ENCODE results near the gene FAM167B.
"Not testable (repeated sequence)": the region's sequence is repeated elsewhere in the genome, so short reads cannot be mapped to it uniquely, and the experiment has no call there.

Gene FAM167B

GRCh38 chr1:32263236-32263593, 16.2 kb downstream of the FAM167B start:
- DNase-seq (ENCODE audit: low read depth), result not testable (repeated sequence)

- DNase-seq (ENCODE audit: low read depth), result no peak
These were observed 16.7 kb downstream of the FAM167B start for GRCh38 chr1:32263744-32264143.

GRCh38 chr1:32265846-32266245, 18.8 kb downstream of the FAM167B start:
- DNase-seq (ENCODE audit: low read depth), result no peak

- no peak for DNase-seq (ENCODE audit: low read depth)
These were observed 20.0 kb downstream of the FAM167B start for GRCh38 chr1:32266921-32267591.

GRCh38 chr1:32269744-32270143, 22.7 kb downstream of the FAM167B start:
- no peak for DNase-seq (ENCODE audit: low read depth)

- no peak for DNase-seq (ENCODE audit: low read depth)
These were observed 25.8 kb downstream of the FAM167B start for GRCh38 chr1:32272557-32273390.

GRCh38 chr1:32273391-32274208, 26.6 kb downstream of the FAM167B start:
- peak; percentile 79 for DNase-seq (ENCODE audit: low read depth)

GRCh38 chr1:32274646-32275340, 27.8 kb downstream of the FAM167B start:
- DNase-seq (ENCODE audit: low read depth), result no peak

- no peak for DNase-seq (ENCODE audit: low read depth)
These were observed 28.4 kb downstream of the FAM167B start for GRCh38 chr1:32275424-32275823.

GRCh38 chr1:32276032-32276782, 29.2 kb downstream of the FAM167B start:
- DNase-seq (ENCODE audit: low read depth), result no peak

GRCh38 chr1:32284777-32285176, 37.8 kb downstream of the FAM167B start:
- not testable (repeated sequence) for DNase-seq (ENCODE audit: low read depth)

GRCh38 chr1:32285658-32286057, 38.6 kb downstream of the FAM167B start:
- DNase-seq (ENCODE audit: low read depth), result no peak

GRCh38 chr1:32286763-32287162, 39.7 kb downstream of the FAM167B start:
- no peak for DNase-seq (ENCODE audit: low read depth)

- no peak for DNase-seq (ENCODE audit: low read depth)
These were observed 42.2 kb downstream of the FAM167B start for GRCh38 chr1:32289256-32289655.

- no peak for DNase-seq (ENCODE audit: low read depth)
These were observed 44.2 kb downstream of the FAM167B start for GRCh38 chr1:32291145-32291707.

GRCh38 chr1:32291708-32292538, 44.9 kb downstream of the FAM167B start, which contains the start of gene HDAC1:
Gene HDAC1 (plus strand): TSS chr1:32292083. CDS start chr1:32292170, 87 bp downstream.
- DNase-seq (ENCODE audit: low read depth), result peak; percentile 93

- not testable (repeated sequence) for DNase-seq (ENCODE audit: low read depth)
These were observed 51.2 kb downstream of the FAM167B start for GRCh38 chr1:32298211-32298610.
